ENCODE measurements around the gene BRMS1.
"Not testable (repeated sequence)": the region's sequence is repeated elsewhere in the genome, so short reads cannot be mapped to it uniquely, and the experiment has no call there.

Gene BRMS1

GRCh38 chr11:66363187-66363601 lies 18.3 kb upstream of the BRMS1 start:
- no peak for DNase-seq (ENCODE audit: low read depth)

DNA sequence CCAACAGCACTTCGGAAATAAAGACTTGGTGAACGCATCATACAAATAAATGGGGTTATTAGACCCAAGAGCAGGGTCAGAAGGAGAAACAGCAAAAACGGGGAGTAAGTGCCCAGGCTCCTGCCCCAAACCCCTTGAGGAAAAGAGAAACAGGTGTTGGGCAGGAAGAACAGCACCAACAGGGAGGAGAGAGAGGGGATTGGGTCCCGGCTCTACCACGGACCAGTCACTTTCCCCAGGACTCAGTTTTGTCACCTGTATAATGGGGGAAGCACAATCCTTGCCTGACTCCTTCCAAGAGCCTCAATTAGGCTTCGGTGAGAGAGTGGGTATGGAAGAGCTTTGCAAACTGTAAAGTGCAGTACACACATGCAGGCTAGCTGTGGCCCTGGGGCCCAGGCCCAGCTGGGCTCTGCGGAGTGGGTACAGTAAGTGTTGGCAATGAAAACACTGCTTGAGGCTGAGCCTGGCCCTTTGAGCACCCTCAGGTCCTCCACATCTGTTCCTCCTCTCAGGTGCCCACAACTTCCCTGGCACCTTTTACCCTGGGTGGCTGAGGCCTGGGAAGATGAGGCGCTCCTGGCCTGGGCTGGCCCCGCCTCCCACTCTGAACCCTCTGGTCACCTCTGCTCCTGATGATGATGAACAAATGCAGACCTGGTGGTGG lies 17.7 kb upstream of the BRMS1 start:
- DNase-seq (ENCODE audit: low read depth), result no peak

DNA sequence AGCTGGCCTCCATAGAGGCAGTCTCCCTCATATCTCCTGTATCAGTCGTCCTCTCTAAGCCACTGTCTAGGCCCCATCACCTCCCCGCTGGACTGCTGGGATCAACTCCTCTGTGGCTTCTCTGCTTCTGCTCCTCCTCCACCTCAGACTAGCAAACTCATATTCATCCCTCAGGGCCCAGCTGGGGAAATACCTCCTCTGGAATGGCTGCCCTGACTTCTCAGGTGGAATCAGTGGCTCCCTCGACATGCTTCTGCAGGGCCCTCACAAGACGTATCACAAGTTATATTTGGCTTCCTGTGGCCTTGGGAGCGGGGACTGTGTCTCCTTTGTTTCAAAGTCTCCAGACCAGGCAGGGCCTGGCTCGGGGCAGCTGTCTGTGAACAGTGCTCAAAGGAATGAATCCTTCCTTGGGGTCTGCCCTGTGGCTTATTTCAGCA lies 16.6 kb upstream of the BRMS1 start:
- no peak for DNase-seq (ENCODE audit: low read depth)

DNA sequence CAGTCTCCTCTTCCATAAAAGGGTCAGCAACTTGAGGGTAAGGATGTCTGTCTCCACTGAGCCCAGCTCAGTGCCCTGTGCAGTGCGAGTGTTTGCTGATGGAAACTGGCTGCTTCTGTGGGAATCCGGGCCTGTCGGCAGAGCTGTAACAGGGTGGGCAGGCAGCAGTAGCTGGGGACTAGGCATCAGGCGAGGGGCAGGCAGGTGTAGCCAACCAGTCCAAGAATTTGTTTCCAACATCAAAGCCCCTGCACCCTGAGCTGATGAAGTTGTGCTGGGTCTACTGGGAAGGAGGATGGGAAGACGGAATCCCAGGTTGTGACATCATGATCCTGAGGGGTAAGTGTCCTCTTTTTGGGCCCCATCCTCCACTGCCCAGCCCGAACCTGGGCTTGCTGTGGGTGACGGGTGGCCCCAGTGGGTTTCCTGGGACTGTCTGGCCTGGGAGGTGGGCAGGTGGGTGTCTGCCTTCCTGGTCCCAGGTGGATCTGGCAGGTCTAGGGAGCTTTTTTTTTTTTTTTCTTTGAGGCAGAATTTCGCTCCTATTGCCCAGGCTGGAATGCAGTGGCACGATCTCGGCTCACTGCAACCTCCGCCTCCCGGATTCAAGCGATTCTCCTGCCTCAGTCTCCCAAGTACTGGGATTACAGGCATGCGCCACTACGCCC lies 15.6 kb upstream of the BRMS1 start:
- DNase-seq (ENCODE audit: low read depth), result no peak

- no peak for DNase-seq (ENCODE audit: low read depth)
These were observed 14.8 kb upstream of the BRMS1 start for GRCh38 chr11:66359662-66360087.

DNA sequence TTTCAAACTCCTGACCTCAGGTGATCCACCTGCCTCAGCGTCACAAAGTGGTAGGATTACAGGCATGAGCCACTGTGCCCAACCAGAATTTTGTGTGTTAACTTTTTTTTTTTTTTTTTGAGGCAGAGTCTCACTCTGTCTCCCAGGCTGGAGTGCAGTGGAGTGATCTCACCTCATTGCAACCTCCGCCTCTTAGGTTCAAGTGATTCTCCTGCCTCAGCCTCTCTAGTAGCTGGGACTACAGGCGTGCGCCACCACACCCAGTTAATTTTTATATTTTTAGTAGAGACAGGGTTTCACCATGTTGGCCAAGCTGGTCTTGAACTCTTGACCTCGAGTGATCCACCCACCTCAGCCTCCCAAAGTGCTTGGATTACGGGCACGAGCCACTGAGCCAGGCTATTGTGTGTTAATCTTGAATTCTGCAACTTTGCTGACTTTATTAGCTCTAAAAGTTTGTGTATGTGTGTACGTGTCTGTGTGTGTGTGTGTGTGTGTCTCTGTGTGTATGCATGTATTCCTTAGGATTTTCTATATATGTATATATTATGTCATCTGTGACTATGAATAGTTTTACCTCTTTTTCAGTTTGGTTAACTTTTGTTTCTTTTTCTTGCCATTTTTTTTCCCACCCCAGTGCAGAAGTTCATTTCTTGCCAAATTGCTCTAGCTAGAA lies 5.8 kb upstream of the BRMS1 start:
- not testable (repeated sequence) for DNase-seq (ENCODE audit: low read depth)

DNA sequence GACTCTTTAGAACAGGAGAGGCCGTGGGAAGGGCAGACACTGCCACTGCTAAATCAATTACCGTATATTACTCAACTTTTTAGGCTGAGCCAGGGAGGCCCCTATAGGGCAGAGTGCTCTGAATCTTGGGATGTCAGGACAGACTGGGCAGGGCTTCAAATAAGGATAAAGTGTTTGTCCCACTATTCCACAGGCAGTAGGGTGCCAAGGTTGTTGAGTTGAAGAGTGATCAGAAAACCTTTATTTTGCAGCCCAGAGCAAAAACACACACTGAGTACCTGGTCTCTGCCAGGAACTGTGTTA lies 4.1 kb upstream of the BRMS1 start:
- no peak for DNase-seq (ENCODE audit: low read depth)

DNA sequence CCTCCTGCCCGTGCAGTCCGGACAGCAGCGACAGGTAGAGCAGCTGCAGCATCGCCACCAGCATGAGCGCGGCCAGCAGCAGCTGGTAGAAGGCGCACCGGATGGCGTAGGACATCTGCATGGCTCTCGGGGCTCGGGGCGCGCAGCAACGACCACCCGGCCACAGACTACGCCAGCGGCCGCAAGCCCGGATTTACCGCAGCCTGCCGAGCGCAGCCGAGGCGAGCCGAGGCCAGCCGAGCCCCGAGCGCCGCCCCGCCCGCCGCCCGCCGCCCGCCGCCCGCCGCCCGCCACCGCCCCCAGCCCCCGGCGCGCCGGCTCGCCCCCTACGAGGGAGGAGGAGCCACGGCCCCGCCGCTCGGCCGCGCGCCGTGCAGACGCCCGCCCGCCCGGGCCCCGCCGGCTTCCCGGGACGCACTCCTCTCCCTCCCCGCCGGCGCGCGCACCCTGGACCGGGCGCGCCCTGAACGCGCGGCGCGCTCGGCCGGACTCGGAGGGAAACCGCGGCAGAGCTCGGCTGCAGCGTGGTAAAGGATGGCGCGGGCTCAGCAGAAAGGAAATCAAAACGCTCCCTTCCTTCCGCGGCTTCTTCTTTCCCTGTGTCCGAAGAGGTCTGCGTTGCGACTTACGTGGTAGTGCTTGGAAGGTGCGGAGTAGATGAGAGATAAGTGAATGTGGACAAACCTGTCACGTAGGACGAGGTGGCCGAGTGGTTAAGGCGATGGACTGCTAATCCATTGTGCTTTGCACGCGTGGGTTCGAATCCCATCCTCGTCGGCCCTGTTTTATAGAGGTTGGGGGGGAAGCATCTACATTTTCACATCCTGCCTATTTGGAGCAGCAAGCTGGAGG lies 2.7 kb upstream of the BRMS1 start, which contains the start of gene B4GAT1:
TSS of gene B4GAT1 (minus strand) at position 205 of the 852 bp plus-strand sequence. CDS start at position 121, 84 bp downstream.
- no peak for DNase-seq (ENCODE audit: low read depth)

DNA sequence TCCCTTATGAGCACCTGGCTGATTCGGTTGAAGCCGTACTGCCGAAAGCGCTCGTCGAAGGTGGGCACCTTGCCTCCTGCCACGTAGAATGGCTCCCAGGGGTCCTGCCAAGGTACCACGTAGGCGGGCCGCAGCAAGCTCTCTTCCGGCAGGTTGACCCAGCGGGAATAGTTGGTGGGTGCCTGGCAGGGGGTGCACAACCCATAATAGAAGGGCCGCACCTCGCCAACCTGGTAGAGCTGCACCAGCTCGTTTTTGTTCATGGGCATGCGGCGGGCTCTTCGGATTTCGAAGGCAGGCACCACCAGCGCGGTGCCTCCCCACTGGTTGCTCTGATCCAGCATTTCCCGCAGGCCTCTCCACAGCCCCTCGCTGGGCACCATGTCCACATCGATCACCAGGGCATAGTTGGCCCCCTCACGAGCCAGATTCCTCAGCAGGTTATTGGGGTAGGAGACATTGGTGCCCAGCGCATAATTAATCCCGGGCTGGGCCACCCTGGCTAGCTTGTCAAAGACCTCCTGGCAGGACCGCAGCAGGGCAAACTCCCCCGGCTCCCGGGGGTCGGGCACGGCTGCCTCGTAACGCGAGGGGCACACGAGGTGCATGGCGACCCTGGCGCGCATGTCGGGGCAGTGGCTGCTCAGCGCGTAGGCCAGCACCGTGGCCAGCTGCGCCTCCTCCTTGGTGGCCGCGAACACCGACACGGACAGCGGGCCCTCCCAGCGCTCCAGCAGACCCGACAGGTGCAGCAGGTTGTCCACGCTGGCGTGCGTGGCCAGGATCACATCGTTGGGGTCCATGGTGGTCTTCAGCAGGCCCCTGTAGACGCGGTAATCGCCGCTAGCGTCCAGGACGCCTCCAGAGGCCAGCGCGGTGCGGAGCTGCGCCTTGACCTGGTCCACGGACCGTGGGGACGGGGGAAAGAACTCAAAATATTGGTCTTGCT lies 1.8 kb upstream of the BRMS1 start:
- DNase-seq (ENCODE audit: low read depth), result no peak

DNA sequence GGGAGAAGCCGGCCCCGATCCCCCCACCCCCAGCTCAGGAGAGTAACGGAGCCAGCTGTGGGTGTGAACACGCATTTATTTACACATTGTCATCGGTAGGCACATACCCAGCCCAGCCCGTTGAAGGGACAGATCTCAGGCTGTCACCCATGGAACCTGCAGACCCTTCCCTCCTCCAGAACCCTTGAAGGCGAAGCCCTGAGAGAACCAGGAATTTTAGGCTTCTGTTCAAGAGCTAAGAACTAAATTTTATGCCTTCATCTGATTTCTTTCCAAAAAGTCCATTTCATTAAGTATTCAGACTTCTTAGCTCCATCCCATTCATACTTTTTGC lies 379 bp upstream of the BRMS1 start:
- no peak for DNase-seq (ENCODE audit: low read depth)

DNA sequence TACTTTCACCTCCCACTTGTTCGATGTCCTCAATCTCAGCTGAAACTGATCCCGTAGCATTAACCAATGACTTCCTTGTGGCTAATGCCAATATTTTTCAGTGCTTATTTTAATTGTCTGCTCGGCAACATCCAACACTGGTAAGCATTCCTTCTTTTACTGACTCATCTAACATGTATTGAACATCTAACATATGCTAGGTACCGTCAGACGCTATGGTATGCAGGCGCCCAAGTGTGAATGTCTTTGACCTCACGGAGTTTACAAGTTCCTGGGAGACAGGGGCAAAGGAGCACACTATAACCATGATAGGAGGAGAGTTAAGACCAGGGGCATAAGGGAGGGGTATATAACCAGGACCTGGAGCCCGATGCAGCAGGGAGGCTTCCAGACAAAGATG lies 1.7 kb downstream of the BRMS1 start:
- no peak for DNase-seq (ENCODE audit: low read depth)

DNA sequence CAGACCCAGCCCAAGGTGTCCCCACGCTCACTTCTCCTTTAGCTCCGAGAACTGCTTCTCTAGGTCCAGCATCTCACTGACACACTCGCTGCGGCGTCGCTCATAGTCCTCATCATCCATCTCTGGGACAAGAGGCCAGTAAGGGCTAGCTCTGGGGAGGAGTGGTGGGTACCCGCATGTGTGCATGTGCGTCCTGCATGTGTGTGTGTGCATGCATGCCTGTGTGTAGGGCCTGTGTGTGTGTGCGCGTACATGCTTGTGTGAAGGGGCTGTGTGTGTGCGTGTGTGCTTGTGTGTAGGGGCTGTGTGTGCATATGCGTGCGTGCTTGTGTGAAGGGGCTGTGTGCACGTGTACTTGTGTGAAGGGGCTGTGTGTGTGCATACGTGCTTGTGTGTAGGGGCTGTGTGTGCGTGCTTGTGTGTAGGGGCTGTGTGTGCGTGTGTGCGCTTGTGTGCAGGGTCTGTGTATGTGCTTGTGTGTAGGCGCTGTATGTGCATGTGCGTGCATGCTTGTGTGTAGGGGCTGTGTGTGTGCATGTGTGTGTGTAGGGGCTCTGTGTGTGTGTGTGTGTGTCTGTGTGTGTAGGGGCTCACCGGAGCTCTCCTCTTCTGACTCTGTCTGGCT lies 3.3 kb downstream of the BRMS1 start:
- no peak for DNase-seq (ENCODE audit: low read depth)

- no peak for DNase-seq (ENCODE audit: low read depth)
These were observed 4.1 kb downstream of the BRMS1 start for GRCh38 chr11:66340596-66341501.

- no peak for DNase-seq (ENCODE audit: low read depth)
These were observed 5.0 kb downstream of the BRMS1 start for GRCh38 chr11:66339686-66340483.

GRCh38 chr11:66339162-66339675 lies 5.7 kb downstream of the BRMS1 start:
- no peak for DNase-seq (ENCODE audit: low read depth)

GRCh38 chr11:66338276-66339161 lies 6.4 kb downstream of the BRMS1 start:
- no peak for DNase-seq (ENCODE audit: low read depth)

DNA sequence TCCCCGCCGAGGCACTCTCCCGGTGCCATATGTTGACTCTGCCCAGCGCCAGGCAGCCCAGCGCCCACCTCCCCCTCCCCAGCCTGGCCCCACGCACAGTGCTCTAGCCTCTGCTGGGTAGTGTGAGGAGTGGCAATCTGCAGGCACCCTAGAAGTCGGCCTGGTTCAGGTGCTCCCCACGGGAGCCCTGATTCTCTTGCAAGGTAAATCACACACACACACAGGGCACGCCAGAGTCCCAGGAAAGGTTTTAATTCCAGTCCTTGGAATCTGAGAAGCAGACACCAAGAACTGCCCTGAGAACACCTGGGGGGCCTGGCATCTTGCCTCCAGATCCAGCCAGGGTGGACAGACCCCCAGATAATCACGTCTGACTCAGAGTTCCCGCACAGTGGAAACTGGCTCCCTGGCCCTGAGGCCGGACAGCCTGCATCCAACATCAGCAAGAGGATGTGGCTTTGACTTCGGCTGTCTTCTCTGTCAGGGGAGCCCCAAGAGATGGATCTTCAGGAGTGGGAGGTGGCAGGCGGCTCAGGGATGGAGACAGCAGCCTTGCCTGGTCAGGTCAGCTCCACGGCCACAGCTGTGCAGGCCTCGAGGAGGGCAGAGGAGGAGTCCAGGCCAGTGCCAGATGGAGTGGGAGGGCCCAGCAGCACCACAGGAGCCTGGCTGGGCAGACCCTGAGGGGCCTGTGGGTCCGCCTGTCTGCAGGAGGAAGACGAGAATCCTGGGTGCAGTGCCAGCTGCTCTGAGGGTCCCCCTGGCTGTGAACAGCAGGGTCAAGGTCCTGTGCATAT lies 7.6 kb downstream of the BRMS1 start:
- no peak for DNase-seq (ENCODE audit: low read depth)
